ENCODE measurements around the gene CLBA1.

DNA sequence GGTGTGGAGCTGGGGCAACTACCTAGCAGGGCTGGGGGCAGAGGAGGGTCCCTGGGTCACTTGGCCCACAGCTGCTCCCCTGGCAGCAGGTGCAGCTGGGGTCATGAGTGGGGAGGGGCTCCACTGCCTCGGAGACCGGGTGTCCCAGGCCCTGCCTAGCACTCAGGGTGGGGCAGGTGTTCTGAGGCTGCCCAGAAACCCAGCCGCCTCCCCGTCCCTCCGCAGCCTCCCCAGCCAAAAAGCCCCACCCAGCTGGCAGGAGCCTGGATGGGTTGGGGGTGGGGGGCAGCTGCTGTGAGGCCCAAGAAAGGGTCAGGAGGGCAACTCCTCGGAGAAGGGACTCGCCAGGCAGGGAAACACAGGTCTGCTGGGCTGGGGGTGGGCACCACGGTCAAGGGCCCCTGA is 18.6 kb upstream of the CLBA1 start:
- TF ChIP-seq, protein P1, sequence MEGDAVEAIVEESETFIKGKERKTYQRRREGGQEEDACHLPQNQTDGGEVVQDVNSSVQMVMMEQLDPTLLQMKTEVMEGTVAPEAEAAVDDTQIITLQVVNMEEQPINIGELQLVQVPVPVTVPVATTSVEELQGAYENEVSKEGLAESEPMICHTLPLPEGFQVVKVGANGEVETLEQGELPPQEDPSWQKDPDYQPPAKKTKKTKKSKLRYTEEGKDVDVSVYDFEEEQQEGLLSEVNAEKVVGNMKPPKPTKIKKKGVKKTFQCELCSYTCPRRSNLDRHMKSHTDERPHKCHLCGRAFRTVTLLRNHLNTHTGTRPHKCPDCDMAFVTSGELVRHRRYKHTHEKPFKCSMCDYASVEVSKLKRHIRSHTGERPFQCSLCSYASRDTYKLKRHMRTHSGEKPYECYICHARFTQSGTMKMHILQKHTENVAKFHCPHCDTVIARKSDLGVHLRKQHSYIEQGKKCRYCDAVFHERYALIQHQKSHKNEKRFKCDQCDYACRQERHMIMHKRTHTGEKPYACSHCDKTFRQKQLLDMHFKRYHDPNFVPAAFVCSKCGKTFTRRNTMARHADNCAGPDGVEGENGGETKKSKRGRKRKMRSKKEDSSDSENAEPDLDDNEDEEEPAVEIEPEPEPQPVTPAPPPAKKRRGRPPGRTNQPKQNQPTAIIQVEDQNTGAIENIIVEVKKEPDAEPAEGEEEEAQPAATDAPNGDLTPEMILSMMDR (IDR thresholded peaks at IDR 0.05) = no peak
- no peak for TF ChIP-seq POLR2AphosphoS5 (IDR thresholded peaks at IDR 0.05)
